TTC549 (cell line): ENCODE results near the gene PTPRCAP.

ENCODE experiments used
- FAIRE-seq: peaks from 2 replicates; lab custom pipeline; 2012; peaks lifted over from hg19 to GRCh38; lab: Jason Lieb, UNC

The PTPRCAP gene

GRCh38 chr11:67423891-67424613 lies 13.4 kb downstream of the PTPRCAP start:
- no peak for FAIRE-seq

DNA sequence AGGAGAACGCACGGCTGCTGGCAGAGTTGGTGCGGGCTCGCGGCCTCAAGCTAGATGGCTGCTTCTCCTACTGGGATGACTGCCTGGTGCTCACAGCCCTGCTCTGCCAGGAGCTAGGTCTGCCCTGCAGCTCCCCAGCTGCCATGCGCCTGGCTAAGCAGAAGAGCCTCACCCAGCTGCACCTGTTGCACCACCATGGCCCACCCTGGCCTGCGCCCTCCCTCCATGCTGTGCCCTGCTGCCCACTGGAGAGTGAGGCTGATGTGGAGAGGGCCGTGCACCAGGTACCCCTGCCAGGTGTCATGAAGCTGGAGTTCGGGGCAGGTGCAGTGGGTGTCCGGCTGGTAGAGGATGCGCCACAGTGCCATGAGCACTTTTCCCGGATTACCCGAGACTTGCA lies 14.0 kb downstream of the PTPRCAP start:
- FAIRE-seq = no peak

DNA sequence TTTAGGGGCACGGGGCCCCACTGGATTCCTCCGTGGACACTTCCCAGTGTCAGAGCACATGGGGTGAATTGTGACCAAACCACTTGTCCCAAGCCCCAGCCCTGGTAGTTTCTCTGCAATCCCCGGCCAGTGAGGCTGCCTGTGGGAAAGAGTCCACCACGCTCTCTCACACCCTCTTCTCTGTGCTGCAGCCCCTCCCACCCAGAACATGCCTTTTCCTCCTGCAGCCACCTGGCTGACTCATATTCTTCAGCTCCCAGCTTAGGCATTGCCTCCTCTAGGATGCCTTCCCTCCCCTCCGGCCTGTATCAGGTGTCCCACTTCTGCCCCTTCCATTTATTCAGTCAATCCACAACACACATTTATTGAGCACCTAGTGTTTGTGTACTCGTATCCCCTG lies 14.6 kb downstream of the PTPRCAP start:
- no peak for FAIRE-seq

GRCh38 chr11:67421430-67422031 lies 16.0 kb downstream of the PTPRCAP start:
- FAIRE-seq = no peak

DNA sequence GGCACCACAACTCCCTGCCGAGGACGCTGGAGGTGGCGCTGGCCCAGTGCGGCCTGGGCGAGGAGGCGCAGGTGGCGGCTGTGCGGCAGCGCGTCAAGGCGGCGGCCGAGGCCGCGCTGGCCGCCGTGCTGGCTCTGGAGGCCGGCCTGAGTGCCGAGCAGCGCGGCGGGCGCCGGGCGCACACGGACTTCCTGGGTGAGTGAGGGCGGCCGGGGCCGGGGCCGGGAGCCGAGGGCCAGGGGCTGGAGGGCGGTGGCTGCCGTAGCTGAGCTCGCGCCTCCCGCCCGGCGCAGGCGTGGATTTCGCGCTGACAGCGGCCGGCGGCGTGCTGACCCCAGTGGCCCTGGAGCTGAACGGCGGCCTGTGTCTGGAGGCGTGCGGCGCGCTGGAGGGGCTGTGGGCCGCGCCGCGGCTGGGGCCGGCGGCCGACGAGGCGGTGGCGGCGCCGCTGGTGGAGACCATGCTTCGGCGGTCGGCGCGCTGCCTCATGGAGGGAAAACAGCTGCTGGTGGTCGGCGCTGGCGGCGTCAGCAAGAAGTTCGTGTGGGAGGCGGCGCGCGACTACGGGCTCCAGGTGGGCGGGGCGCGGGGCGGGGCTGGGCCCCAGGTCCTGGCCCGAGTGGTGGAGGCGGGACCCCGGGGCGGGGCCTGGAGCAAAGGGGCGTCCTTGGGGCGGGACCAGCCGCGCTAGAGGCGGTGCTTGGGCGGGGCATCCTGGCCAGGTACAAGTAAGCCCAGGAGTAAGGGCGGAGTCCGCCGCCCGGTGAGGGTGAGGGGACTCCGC lies 16.6 kb downstream of the PTPRCAP start:
- no peak for FAIRE-seq

GRCh38 chr11:67420147-67420645 lies 17.3 kb downstream of the PTPRCAP start:
- FAIRE-seq = no peak

GRCh38 chr11:67419325-67420049 lies 18.0 kb downstream of the PTPRCAP start:
- FAIRE-seq = no peak

DNA sequence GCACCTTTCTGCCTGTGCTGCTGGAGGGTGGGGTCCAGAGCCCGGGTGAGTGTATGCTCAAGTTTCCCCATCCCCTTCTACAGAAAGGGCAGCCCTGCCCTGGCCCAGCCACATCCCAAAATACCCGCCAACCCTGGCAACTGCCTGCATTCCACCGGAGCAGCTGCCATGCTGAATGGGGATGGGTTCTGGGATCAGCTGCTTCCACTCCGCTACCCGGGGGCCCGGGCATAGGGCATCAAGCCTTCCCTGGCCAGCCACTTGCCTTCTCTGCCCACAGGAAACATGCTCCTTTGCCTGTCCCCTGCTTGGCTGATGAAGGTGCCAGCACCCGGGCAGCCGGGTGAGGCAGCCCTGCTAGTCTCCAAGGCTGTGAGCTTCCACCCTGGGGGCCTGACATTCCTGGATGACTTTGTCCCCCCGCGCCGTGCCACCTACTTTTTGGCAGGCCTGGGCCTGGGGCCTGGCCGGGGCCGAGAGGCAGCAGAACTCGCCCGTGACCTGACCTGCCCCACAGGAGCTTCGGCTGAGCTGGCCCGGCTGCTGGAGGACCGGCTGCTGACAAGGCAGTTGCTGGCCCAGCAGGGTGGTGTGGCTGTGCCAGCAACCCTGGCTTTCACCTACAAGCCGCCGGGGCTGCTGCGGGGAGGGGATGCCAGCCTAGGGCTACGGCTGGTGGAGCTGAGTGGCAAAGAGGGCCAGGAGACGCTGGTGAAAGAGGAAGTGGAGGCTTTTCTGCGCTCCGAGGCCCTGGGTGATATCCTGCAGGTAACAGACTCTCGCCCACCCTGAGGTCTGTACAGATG lies 18.8 kb downstream of the PTPRCAP start:
- FAIRE-seq = no peak

- no peak for FAIRE-seq
Measured at GRCh38 chr11:67417425-67417824, 20.1 kb downstream of the PTPRCAP start.

DNA sequence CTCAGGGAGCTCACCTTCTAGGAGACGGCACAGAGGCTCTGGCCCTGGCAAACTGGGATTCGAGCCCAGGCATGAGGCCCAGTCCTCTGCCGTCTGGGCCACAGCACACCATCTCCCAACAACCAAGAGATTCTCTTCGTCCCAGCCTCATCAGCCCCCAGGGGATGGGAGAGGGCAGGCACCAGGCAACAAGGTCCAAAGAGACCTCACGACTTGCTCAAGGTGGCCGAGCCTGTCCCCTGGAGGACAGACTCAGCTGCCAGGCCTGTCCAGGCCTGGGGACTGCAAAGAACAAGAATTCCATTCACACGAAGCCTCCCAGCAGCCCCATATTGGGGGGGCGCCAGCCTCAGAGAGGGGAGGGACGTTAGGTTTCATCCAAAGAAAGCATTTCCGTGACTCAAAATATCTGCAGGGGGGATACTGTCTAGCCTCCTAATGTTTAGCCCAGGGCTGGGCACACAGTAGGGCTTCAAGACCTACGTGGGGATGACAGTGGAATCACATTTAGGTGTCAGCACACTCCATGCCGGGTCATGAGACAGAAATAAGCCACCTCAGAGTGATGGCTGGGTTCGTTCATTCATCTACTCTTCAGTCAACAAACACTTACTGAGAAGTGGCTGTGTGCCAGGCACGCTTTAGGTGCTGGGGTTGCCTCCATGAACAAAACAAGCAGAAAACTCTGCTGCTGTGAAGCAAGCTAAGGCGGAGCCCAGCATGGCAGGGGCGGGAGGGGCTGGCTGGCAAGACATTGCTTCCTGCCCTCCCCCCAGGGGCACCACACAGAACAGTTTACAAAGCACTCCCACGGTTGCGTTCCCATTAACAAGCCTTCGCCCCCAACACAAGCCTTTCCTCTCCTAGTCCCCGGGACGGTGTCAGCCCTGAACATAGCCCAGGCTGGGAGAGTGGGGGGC lies 20.8 kb downstream of the PTPRCAP start:
- FAIRE-seq = no peak

DNA sequence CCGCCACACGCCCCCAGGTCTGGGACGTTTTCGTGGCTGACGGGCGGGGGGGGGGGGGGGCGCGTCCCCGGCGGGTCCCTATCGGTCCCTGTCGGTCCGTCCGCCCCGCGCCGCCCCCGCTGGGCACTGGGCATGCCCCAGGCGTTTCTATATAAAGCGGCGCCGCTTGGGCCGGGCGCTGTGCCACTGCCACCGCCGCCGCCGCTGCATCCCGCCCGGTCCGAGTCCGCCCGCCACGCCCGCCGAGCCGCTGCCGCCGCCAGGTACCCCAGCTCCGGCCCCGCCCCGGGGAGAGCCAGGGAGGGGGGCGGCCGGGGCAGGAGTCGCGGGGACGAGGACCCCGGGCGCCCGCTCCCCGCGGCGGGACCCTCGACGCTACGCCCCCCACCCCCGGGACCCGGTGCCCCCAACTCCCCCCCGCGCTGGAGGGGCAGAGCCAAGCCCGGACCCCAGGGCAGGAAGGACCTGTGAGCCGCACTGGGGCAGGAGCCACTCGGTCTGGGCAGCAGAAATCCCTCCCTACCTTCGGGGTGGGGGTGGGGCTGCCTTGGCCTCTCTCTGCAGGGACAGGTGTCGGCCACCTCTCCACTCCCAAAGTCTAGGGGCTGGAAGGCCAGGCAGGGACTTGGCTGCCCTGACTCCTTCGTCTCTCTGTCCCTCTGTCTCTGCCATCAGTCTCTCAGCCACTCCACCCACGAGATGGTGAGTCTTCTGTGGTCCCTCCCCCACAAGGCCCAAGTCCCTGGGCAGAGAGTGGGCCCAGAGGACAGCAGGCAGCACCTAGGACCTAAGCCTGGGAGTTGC lies 21.8 kb downstream of the PTPRCAP start, which contains the start of gene CARNS1:
TSS of gene CARNS1 (plus strand) at position 178 of the 804 bp plus-strand sequence. CDS start at position 700, 522 bp downstream.
- no peak for FAIRE-seq

DNA sequence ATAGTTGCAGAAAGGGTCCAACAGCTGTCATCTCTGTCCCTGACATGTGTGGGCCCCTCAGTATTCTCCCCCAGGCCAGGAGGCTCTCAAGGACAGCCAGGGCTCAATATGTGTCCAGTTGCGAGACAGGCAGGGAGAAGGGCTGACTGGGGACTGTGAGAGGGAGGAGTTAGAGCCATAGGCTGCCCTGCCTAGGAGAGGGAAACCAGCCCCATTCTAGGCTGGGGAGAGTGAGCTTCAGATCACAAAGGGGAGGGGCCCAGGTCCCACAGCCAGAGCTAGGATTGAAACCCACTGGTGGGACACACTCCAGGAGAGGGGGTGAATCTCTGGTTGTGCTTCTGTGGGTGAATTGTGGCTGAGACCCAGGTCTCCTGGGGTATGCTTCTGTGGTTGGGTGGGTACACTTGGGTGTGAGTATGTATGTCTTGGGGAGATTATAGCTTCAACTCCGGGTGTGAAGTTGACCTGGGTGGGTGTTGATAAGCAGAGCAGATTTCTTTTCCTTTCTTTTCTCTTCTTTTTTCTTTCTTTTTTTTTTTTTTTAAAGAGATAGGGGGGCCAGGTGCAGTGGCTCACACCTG lies 24.1 kb downstream of the PTPRCAP start:
- no peak for FAIRE-seq

DNA sequence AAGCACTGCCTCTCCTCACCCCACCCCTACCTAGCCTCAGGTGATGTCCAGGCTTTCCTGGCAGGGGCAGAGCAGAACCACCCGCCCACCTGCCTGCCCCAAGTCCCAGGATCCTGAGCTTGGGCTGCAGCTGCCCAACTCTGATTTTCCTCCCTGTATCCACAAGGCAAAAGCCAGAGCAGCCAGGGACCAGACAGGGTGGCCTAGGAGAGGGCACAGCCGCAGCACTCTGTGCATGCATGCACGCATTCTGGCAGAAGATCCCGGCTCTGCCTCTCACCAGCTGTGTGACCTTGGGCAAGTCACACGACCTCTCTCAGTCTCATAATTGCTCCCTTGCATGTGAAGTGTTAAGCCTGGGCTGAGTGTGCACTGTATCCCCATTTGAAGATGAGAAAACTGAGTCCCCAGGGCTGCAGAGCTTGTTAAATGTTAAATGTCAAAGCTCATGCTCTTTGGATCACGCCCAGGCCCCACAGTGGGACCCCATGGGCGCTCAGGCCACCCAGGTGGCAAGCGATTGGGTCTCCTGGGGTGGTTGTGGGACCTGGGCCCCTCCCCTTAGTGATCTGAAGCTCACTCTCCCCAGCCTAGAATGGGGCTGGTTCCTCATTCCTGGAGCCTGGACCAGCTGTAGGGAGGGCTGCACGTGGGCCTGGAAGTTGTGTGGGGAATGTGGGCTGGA lies 24.8 kb downstream of the PTPRCAP start:
- FAIRE-seq = no peak

GRCh38 chr11:67411785-67412152 lies 25.7 kb downstream of the PTPRCAP start:
- no peak for FAIRE-seq

DNA sequence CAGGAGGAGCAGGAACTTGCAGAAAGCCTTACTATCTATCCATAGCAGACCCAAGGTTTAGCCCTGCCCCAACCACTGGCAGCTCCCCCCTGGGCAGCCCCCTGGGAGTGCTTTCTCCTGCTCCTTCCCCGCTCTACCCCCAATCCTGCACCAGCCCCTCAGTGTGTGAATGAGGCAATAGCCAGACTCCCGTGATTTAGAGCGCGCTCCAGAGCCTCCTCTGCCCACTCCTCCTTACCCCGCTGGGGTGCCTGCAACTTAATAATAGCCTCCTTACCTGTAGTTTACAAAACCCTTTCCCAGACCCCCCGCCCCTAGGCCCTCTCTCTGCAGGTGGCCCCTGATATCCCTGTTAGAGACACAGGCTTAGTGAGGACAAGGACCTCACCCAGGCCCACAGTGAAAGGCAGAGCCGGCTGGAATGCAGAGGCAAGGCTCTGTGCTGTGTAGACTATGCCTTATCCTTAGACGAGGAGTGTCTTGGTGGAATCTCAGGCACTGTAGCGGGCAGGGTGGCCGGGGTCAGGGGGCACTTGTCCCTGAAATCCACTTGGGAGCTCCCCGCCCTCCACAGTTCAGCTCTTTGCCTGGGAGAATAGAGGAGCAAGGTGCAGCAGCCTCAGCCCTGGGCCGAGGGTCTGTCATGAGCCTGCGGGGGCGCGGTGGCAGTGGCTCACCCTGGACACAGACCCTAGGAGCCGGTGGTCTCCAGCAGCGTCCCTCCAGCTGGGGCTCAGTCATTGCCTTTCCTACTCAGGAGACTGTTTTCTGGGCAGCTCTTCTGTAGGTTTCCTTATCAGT lies 26.3 kb downstream of the PTPRCAP start:
- no peak for FAIRE-seq

DNA sequence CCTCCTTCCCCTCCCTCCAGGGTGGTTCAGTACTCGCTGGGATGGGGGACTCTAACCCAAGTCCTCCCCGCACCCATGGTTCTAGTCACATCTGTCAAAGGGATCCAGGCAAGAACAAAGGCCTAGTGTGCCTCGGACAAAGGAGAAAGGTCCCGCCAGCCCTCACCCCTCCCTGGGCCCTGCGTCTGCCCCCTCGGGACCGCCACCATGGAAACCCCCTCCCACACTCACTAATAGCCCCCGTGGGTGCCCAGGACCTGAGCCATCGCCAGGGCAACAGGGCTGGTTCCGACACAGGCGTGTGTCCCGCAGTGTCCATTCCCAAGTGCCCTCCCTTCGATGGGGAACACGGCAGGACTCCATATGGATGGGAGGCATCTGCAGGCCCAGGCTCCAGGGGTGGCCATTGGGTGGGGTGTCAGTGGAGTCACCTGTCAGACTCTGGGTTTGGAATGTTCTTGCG lies 27.1 kb downstream of the PTPRCAP start:
- no peak for FAIRE-seq

DNA sequence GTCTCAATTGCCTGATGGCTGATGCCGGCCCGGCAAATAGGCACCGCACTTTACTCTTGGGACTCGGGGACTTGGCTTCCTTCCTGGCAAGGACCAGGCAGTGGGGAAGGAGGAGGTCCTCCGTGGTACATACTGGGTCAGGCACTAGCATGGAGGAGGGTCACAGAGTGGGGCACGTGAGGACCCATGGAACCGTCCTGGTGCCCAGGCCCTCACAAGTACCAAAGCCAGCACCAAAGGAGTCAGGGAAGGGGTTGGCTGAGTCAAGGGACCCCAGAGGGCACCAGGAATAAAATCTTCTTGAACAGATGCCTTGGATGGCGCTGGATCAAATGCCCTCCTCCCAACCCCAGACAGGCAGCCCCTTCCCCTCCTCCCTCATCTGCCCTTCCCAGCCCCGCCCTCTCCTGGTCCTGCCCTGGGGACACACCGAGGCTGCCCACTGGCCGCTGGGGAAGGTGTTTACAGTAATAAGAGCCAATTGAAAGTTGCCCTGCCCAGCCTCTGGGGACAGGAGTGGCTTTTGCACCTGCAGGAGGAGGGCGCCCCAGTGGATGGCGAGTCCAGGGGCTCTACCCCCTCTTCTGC lies 27.6 kb downstream of the PTPRCAP start:
- FAIRE-seq = no peak
